ENCODE results near the gene WIPF1. TPM values are rescaled to one million over a fixed set of nuclear protein-coding genes. Genes with fewer than 3 reads are reported as not detected.

Gene WIPF1
- total RNA-seq, 4 donors from 2014 or later, result 2.2 to 17.5 (median 6.0) TPM

GRCh38 chr2:174597009-174597344, 627 bp downstream of the WIPF1 start:
- Histone ChIP-seq H3K27me3 (no peaks in the 10 kb centered on the region), H3K4me1 (peaks cover 4 to 54% (median 5%) of the 10 kb centered on the region in 3 donors), H3K27ac (peak overlapping the region; percentile 51 to 77 (median 68)), H3K36me3 (no peaks in the 10 kb centered on the region), H3K4me3 (peak overlapping the region in 3 of 4 donors; percentile 27 to 55 (median 33)), H3K9me3 (no peaks in the 10 kb centered on the region)
- 52 to 64% methylated on average over 4 of the region's 4 CpGs for WGBS, 2 donors
- no peak for DNase-seq
- intact Hi-C loops (cut with DNase I), result no loop called here
- TF ChIP-seq, protein P1, sequence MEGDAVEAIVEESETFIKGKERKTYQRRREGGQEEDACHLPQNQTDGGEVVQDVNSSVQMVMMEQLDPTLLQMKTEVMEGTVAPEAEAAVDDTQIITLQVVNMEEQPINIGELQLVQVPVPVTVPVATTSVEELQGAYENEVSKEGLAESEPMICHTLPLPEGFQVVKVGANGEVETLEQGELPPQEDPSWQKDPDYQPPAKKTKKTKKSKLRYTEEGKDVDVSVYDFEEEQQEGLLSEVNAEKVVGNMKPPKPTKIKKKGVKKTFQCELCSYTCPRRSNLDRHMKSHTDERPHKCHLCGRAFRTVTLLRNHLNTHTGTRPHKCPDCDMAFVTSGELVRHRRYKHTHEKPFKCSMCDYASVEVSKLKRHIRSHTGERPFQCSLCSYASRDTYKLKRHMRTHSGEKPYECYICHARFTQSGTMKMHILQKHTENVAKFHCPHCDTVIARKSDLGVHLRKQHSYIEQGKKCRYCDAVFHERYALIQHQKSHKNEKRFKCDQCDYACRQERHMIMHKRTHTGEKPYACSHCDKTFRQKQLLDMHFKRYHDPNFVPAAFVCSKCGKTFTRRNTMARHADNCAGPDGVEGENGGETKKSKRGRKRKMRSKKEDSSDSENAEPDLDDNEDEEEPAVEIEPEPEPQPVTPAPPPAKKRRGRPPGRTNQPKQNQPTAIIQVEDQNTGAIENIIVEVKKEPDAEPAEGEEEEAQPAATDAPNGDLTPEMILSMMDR (IDR thresholded peaks at IDR 0.05), result no peak
- TF ChIP-seq POLR2A (IDR thresholded peaks at IDR 0.05), result no peak

GRCh38 chr2:174595891-174596397, 1.7 kb downstream of the WIPF1 start:
- H3K4me1 ChIP-seq, result peaks cover 4 to 64% (median 5%) of the 10 kb centered on the region in 3 donors
- 30 to 70% methylated on average over 2 of the region's 2 CpGs for WGBS, 2 donors
- intact Hi-C loops (cut with DNase I), result no loop called here
- DNase-seq, result no peak
- no peaks in the 10 kb centered on the region for H3K9me3 ChIP-seq
- H3K4me3 ChIP-seq, result peak overlapping the region in 3 of 4 donors; percentile 27 to 55 (median 33)
- no peaks in the 10 kb centered on the region for H3K36me3 ChIP-seq
- no peaks in the 10 kb centered on the region for H3K27me3 ChIP-seq
- H3K27ac ChIP-seq, result peak overlapping the region; percentile 10 to 77 (median 69)
- TF ChIP-seq, protein P1 (IDR thresholded peaks at IDR 0.05), result no peak
- no peak for TF ChIP-seq POLR2A (IDR thresholded peaks at IDR 0.05)

DNA sequence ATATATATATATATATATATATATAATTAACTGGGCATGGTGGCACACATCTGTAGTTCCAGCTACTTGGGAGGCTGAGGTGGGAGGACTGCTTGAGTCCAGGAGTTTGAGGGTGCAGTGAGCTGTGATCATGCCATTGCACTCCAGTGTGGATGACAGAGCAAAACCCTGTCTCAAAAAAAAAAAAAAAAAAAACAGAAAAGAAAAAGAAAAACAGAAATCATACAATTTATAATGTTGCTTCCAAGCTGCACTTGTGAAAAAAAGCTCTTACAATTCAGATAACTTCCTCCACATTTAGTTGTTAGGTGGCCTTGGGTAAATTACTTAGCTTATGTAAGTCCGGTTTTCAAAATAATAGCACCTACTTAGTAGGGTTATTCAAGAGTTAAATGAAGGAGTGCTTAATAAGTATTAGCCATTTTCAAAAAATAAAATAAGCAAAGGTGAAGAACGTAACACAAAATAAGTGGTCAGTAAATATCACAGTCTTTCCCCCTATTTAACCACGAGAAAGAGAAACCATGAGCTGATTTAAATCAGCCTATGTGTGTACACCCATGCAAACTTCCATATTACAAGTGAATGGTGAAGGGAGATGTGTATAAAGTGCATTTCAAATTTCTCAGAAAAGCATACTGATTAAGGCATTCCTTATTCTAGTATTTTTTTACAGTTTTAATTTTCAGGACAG, 2.3 kb downstream of the WIPF1 start:
- no peaks in the 10 kb centered on the region for H3K9me3 ChIP-seq
- no peak for DNase-seq
- H3K36me3 ChIP-seq, result no peaks in the 10 kb centered on the region
- no peaks in the 10 kb centered on the region for H3K27me3 ChIP-seq
- TF ChIP-seq, protein P1 (IDR thresholded peaks at IDR 0.05), result no peak
- TF ChIP-seq POLR2A (IDR thresholded peaks at IDR 0.05), result no peak
- WGBS, 2 donors, result 63 to 65% methylated on average over 3 of the region's 3 CpGs
- H3K4me3 ChIP-seq, result peak overlapping the region in 3 of 4 donors; percentile 27 to 55 (median 33)
- peaks cover 5 to 71% (median 5%) of the 10 kb centered on the region in 3 donors for H3K4me1 ChIP-seq
- intact Hi-C loops (cut with DNase I), result no loop called here
- H3K27ac ChIP-seq, result peak overlapping the region; percentile 10 to 77 (median 69)

DNA sequence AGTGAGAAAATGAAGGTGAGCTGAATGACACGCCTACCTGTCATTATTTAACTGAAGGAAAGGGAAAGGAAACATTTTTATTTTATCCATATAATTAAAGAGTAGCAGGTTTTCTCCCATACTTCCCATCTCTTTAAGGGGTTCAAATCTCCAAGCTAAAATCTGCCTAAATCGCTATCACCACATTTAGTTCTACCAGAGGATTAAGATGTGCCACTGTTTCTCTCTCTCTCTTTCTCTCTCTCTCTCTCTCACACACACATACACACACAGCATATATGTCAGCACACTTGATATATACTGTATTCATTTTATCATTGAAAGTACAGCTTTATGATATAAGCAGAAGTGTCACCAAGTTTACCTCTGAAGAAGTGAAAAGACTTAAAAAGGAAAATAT, 3.1 kb downstream of the WIPF1 start:
- H3K9me3 ChIP-seq, result no peaks in the 10 kb centered on the region
- no peaks in the 10 kb centered on the region for H3K27me3 ChIP-seq
- TF ChIP-seq, protein P1 (IDR thresholded peaks at IDR 0.05), result no peak
- no peak for TF ChIP-seq POLR2A (IDR thresholded peaks at IDR 0.05)
- H3K27ac ChIP-seq, result peak overlapping the region in 3 of 4 donors; percentile 72 to 77 (median 77)
- 73 to 87% methylated on average over 2 of the region's 2 CpGs for WGBS, 2 donors
- peaks cover 5 to 77% (median 7%) of the 10 kb centered on the region in 3 donors for H3K4me1 ChIP-seq
- H3K4me3 ChIP-seq, result peak overlapping the region in 3 of 4 donors; percentile 18 to 29 (median 27)
- intact Hi-C loops (cut with DNase I), result no loop called here
- DNase-seq, result no peak
- H3K36me3 ChIP-seq, result no peaks in the 10 kb centered on the region

DNA sequence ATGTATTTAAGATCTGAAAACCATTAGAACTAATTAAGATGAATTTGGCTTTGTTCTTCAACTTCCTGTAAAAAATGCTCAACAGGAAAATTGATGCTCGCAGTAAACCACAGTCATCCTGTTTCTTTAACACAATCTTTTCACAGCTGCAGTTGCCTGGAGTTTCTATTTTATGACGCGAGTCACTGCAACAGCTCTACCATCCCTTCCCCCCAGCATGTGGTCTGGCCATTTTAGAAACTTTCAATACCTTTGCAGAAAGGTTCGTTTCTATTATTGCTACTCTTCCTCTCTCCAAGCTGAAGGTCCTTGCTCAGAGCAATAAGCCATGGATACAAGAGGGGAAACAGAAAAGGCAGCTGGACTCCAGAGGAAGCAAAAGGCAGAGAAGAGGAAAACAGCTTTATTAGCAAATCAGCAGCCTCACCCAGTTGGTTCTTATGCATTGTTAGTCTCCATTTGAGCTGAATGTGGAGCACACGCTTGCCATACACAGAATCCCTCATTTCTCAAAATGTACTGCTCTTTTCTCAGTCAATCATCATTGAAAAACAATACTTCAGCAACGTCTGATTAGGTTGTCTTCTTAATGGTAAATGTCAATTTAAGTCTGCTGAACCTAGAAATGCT, 3.9 kb downstream of the WIPF1 start:
- WGBS, 2 donors, result 27 to 37% methylated on average over 6 of the region's 6 CpGs
- Histone ChIP-seq H3K27me3 (no peaks in the 10 kb centered on the region), H3K27ac (peak overlapping the region in 3 of 4 donors; percentile 72 to 77 (median 77)), H3K4me3 (peak overlapping the region in 3 of 4 donors; percentile 16 to 27 (median 18)), H3K9me3 (no peaks in the 10 kb centered on the region), H3K36me3 (no peaks in the 10 kb centered on the region), H3K4me1 (peaks cover 5 to 77% (median 7%) of the 10 kb centered on the region in 3 donors)
- DNase-seq, result no peak
- TF ChIP-seq POLR2A (IDR thresholded peaks at IDR 0.05), result peak in 1 of 4 donors; percentile 72
- TF ChIP-seq, protein P1 (IDR thresholded peaks at IDR 0.05), result no peak
- intact Hi-C loops (cut with DNase I), result no loop called here

Measured in esophagus squamous epithelium (tissue), 5 donors.